Fibroblast of lung (primary cell): ENCODE results near the gene NT5C. TPM values are rescaled to one million over a fixed set of nuclear protein-coding genes. Genes with fewer than 3 reads are reported as not detected.
"Not testable (repeated sequence)": the region's sequence is repeated elsewhere in the genome, so short reads cannot be mapped to it uniquely, and the experiment has no call there.

Experiments
- DNase-seq, 2 donors: peaks; one replicate each; pipeline versions ENCODE4 v3.0.0 to v3.0.0-alpha.2; 2010; ENCODE audit warnings: low read depth in 2 of 2
- H2AFZ ChIP-seq: 2 replicates; pipeline ENCODE4 v1.5.1; 2012; ENCODE audit warnings: low read length, control low read depth, inconsistent platforms
- H3K27ac ChIP-seq: 2 replicates; pipeline ENCODE4 v1.5.1; 2011; ENCODE audit warnings: low read length, control low read depth; ENCODE audit not compliant: insufficient read depth
- H3K27me3 ChIP-seq: 2 replicates; pipeline ENCODE4 v1.5.1; 2011; ENCODE audit warnings: mild to moderate bottlenecking, low read length; ENCODE audit not compliant: control insufficient read depth, insufficient read depth
- H3K36me3 ChIP-seq: 2 replicates; pipeline ENCODE4 v1.5.1; 2011; ENCODE audit warnings: low read length; ENCODE audit not compliant: control insufficient read depth, insufficient read depth
- H3K4me1 ChIP-seq: 2 replicates; pipeline ENCODE4 v1.5.1; 2011; ENCODE audit warnings: low read length; ENCODE audit not compliant: control insufficient read depth, insufficient read depth; ENCODE audit errors: extremely low read depth
- H3K4me2 ChIP-seq: 2 replicates; pipeline ENCODE4 v1.5.1; 2011; ENCODE audit warnings: low read length, control low read depth; ENCODE audit not compliant: insufficient read depth; ENCODE audit errors: extremely low read depth
- H3K4me3 ChIP-seq, 4 experiments: fragments of 200-600 bp in 1 of 4; sonication (generic) in 1 of 4; replicated peaks in 1 of 4; 2 replicates each; pipeline ENCODE4 v1.5.1; 2011 to 2016; ENCODE audit warnings: low read length in 4 of 4, low read depth in 3 of 4, mild to moderate bottlenecking in 3 of 4, control low read depth in 2 of 4, inconsistent platforms in 1 of 4, mixed read lengths in 1 of 4; ENCODE audit not compliant: insufficient read depth in 1 of 4; ENCODE audit errors: control extremely low read depth in 1 of 4
- H3K79me2 ChIP-seq: 2 replicates; pipeline ENCODE4 v1.5.1; 2012; ENCODE audit warnings: mild to moderate bottlenecking, low read length, inconsistent platforms; ENCODE audit not compliant: control insufficient read depth, insufficient read depth
- H3K9ac ChIP-seq: 2 replicates; pipeline ENCODE4 v1.5.1; 2011; ENCODE audit warnings: mild to moderate bottlenecking, low read length, control low read depth; ENCODE audit not compliant: insufficient read depth
- H3K9me3 ChIP-seq: 2 replicates; pipeline ENCODE4 v1.5.1; 2012; ENCODE audit warnings: low read depth, low read length; ENCODE audit not compliant: control insufficient read depth, insufficient read depth
- H4K20me1 ChIP-seq: 2 replicates; pipeline ENCODE4 v1.5.1; 2011; ENCODE audit warnings: low read length; ENCODE audit not compliant: control insufficient read depth, insufficient read depth; ENCODE audit errors: extremely low read depth
- EZH2 ChIP-seq: IDR thresholded peaks from 2 replicates; pipeline ENCODE4 v1.5.1; 2012; ENCODE audit warnings: low read length, control low read depth, mild to moderate bottlenecking; ENCODE audit errors: missing control alignments
- polyA plus RNA-seq, 2 donors: library from polyadenylated mRNA; depleted of rRNA in 1 of 2; stranded (reverse) in 1 of 2; unstranded in 1 of 2; fragments of >200 nt; gene quantifications; 2 replicates each; pipeline ENCODE4 v1.2.1, GENCODE V29; 2011 to 2012; ENCODE audit warnings: missing spikeins in 1 of 2
- total RNA-seq: library from RNA; depleted of rRNA; stranded (reverse); fragments of >200 nt; gene quantifications from 2 replicates; pipeline ENCODE4 v1.2.1, GENCODE V29; 2014
- TF ChIP-seq, protein P1 (sequence below), 2 donors: IDR thresholded peaks in 1 of 2; conservative IDR thresholded peaks in 1 of 2; 1 replicate in 1 of 2; 2 replicates in 1 of 2; pipeline ENCODE4 v1.5.1; 2011 to 2012; ENCODE audit warnings: low read length in 2 of 2, control low read depth in 1 of 2, inconsistent platforms in 1 of 2, low read depth in 1 of 2, mild to moderate bottlenecking in 1 of 2

Gene NT5C
- total and polyA plus RNA-seq, 2 donors (not counting 1 experiment from before 2014, with no cell fraction given), result 18.6 to 29.9 TPM

GRCh38 chr17:75168998-75169397 is 37.5 kb upstream of the NT5C start:
- Histone ChIP-seq H3K36me3 (peaks cover 14% of the 10 kb centered on the region), H3K9ac (no peak overlapping the region), H4K20me1 (no peaks in the 10 kb centered on the region), H3K9me3 (no peaks in the 10 kb centered on the region), H3K79me2 (peaks cover 15% of the 10 kb centered on the region), H3K4me3 (no peak overlapping the region), H3K4me1 (no peaks in the 10 kb centered on the region), H3K27ac (no peak overlapping the region), H2AFZ (no peak overlapping the region), H3K27me3 (no peaks in the 10 kb centered on the region), H3K4me2 (no peak overlapping the region)
- no peak for DNase-seq
- TF ChIP-seq EZH2, result no peak
- TF ChIP-seq, protein P1, sequence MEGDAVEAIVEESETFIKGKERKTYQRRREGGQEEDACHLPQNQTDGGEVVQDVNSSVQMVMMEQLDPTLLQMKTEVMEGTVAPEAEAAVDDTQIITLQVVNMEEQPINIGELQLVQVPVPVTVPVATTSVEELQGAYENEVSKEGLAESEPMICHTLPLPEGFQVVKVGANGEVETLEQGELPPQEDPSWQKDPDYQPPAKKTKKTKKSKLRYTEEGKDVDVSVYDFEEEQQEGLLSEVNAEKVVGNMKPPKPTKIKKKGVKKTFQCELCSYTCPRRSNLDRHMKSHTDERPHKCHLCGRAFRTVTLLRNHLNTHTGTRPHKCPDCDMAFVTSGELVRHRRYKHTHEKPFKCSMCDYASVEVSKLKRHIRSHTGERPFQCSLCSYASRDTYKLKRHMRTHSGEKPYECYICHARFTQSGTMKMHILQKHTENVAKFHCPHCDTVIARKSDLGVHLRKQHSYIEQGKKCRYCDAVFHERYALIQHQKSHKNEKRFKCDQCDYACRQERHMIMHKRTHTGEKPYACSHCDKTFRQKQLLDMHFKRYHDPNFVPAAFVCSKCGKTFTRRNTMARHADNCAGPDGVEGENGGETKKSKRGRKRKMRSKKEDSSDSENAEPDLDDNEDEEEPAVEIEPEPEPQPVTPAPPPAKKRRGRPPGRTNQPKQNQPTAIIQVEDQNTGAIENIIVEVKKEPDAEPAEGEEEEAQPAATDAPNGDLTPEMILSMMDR (conservative IDR thresholded peaks at IDR 0.05 in 1 of 2, IDR thresholded peaks at IDR 0.05 in 1 of 2; ENCODE audit: low read depth in 1 of 2, low read length in 2 of 2), result no peak

DNA sequence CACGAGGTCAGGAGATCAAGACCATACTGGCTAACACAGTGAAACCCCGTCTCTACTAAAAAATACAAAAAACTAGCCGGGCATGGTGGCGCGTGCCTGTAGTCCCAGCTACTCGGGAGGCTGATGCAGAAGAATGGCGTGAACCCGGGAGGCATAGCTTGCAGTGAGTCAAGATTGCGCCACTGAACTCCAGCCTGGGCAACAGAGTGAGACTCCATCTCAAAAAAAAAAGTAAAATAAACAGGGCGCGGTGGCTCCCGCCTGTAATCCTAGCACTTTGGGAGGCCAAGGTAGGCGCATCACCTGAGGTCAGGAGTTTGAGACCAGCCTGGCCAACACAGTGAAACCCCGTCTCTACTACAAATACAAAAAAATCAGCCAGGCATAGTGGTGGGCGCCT is 33.1 kb upstream of the NT5C start:
- not testable (repeated sequence) for H3K27ac ChIP-seq, H3K36me3 ChIP-seq, H2AFZ ChIP-seq

GRCh38 chr17:75163074-75163473 is 31.5 kb upstream of the NT5C start:
- no peak overlapping the region for H3K4me3 ChIP-seq
- DNase-seq, result no peak
- no peak overlapping the region for H3K27ac ChIP-seq
- no peak overlapping the region for H3K4me2 ChIP-seq
- no peaks in the 10 kb centered on the region for H3K9me3 ChIP-seq
- no peak overlapping the region for H2AFZ ChIP-seq
- peaks cover 6% of the 10 kb centered on the region for H3K36me3 ChIP-seq
- no peaks in the 10 kb centered on the region for H4K20me1 ChIP-seq
- H3K27me3 ChIP-seq, result no peaks in the 10 kb centered on the region
- H3K9ac ChIP-seq, result no peak overlapping the region
- no peaks in the 10 kb centered on the region for H3K4me1 ChIP-seq
- no peak for TF ChIP-seq EZH2
- TF ChIP-seq, protein P1 (conservative IDR thresholded peaks at IDR 0.05 in 1 of 2, IDR thresholded peaks at IDR 0.05 in 1 of 2; ENCODE audit: low read depth in 1 of 2, low read length in 2 of 2), result no peak
- no peaks in the 10 kb centered on the region for H3K79me2 ChIP-seq

More for the DNA sequence above, 33.1 kb upstream of the NT5C start:
- H3K9ac ChIP-seq, H3K4me3 ChIP-seq, H4K20me1 ChIP-seq, H3K9me3 ChIP-seq, H3K4me1 ChIP-seq, H3K79me2 ChIP-seq, DNase-seq, H3K27me3 ChIP-seq, H3K4me2 ChIP-seq: not testable (repeated sequence)
